Erythroblast (primary cell): ENCODE measurements around the gene MOB3C.

Experiments
- GATA1 ChIP-seq: IDR thresholded peaks from 2 replicates; pipeline ENCODE4 v1.6.1; 2011; ENCODE audit warnings: low read depth, mild to moderate bottlenecking, control low read depth, low read length, moderate library complexity
- POLR2A ChIP-seq: IDR thresholded peaks from 2 replicates; pipeline ENCODE4 v1.6.1; 2011; ENCODE audit warnings: mild to moderate bottlenecking, low read length

- TF ChIP-seq POLR2A = no peak
- TF ChIP-seq GATA1 = no peak
Measured at GRCh38 chr1:46643368-46643775, 26.8 kb upstream of the MOB3C start.
